ENCODE measurements around the gene CATSPERB.

Gene CATSPERB

GRCh38 chr14:91624757-91625156 lies 107.1 kb downstream of the CATSPERB start:
- no peaks in the 10 kb centered on the region for H3K36me3 ChIP-seq
- no peak overlapping the region for H3K27ac ChIP-seq
- H3K27me3 ChIP-seq = no peaks in the 10 kb centered on the region
- H3K9me3 ChIP-seq = no peaks in the 10 kb centered on the region
- TF ChIP-seq CTCF (IDR thresholded peaks at IDR 0.05) = no peak
- no peak overlapping the region for H3K4me3 ChIP-seq (ENCODE audit: low read depth in 1 of 2, low read length in 1 of 2)
- H3K4me1 ChIP-seq (ENCODE audit: control insufficient read depth in 1 of 2, insufficient read depth in 1 of 2, low read depth in 1 of 2, low read length in 1 of 2) = no peaks in the 10 kb centered on the region

GRCh38 chr14:91614187-91614586 lies 117.7 kb downstream of the CATSPERB start:
- Histone ChIP-seq H3K9me3 (no peaks in the 10 kb centered on the region), H3K27ac (no peak overlapping the region), H3K4me3 (ENCODE audit: low read depth in 1 of 2, low read length in 1 of 2) (no peak overlapping the region), H3K4me1 (ENCODE audit: control insufficient read depth in 1 of 2, insufficient read depth in 1 of 2, low read depth in 1 of 2, low read length in 1 of 2) (no peaks in the 10 kb centered on the region), H3K27me3 (no peaks in the 10 kb centered on the region), H3K36me3 (no peaks in the 10 kb centered on the region)
- TF ChIP-seq CTCF (IDR thresholded peaks at IDR 0.05) = no peak

GRCh38 chr14:91613459-91614112 lies 118.3 kb downstream of the CATSPERB start:
- no peaks in the 10 kb centered on the region for H3K36me3 ChIP-seq
- TF ChIP-seq CTCF (IDR thresholded peaks at IDR 0.05) = no peak
- H3K27ac ChIP-seq = no peak overlapping the region
- H3K4me3 ChIP-seq (ENCODE audit: low read depth in 1 of 2, low read length in 1 of 2) = no peak overlapping the region
- no peaks in the 10 kb centered on the region for H3K4me1 ChIP-seq (ENCODE audit: control insufficient read depth in 1 of 2, insufficient read depth in 1 of 2, low read depth in 1 of 2, low read length in 1 of 2)
- H3K9me3 ChIP-seq = no peaks in the 10 kb centered on the region
- no peaks in the 10 kb centered on the region for H3K27me3 ChIP-seq

- H3K4me3 ChIP-seq (ENCODE audit: low read depth in 1 of 2, low read length in 1 of 2) = no peak overlapping the region
- TF ChIP-seq CTCF (IDR thresholded peaks at IDR 0.05) = no peak
- peaks cover 0 to 4% of the 10 kb centered on the region in 2 experiments for H3K4me1 ChIP-seq (ENCODE audit: control insufficient read depth in 1 of 2, insufficient read depth in 1 of 2, low read depth in 1 of 2, low read length in 1 of 2)
- H3K9me3 ChIP-seq = no peaks in the 10 kb centered on the region
- peaks cover under 1% of the 10 kb centered on the region for H3K27me3 ChIP-seq
- no peak overlapping the region for H3K27ac ChIP-seq
- no peaks in the 10 kb centered on the region for H3K36me3 ChIP-seq
These were observed 120.4 kb downstream of the CATSPERB start for GRCh38 chr14:91611528-91611927.

GRCh38 chr14:91609161-91609560 lies 122.7 kb downstream of the CATSPERB start:
- no peaks in the 10 kb centered on the region for H3K36me3 ChIP-seq
- H3K27ac ChIP-seq = no peak overlapping the region
- no peaks in the 10 kb centered on the region for H3K9me3 ChIP-seq
- no peak overlapping the region for H3K4me3 ChIP-seq (ENCODE audit: low read depth in 1 of 2, low read length in 1 of 2)
- H3K27me3 ChIP-seq = peaks cover 23% of the 10 kb centered on the region
- H3K4me1 ChIP-seq (ENCODE audit: control insufficient read depth in 1 of 2, insufficient read depth in 1 of 2, low read depth in 1 of 2, low read length in 1 of 2) = peaks cover 0 to 5% of the 10 kb centered on the region in 2 experiments
- no peak for TF ChIP-seq CTCF (IDR thresholded peaks at IDR 0.05)

All from neutrophil (primary cell).